Body of pancreas (tissue), 4 donors: ENCODE measurements around the gene DDIT4L. TPM values are rescaled to one million over a fixed set of nuclear protein-coding genes. Genes with fewer than 3 reads are reported as not detected.

Experiments
- ATAC-seq: fragments of 150-250 bp; one replicate; pipeline ENCODE4 v1.9.1; 2016
- DNase-seq, 4 donors: peaks; one replicate each; pipeline ENCODE4 v3.0.0-alpha.2; 2019
- H3K27ac ChIP-seq, 4 donors: fragments of 200-600 bp; sonication (generic); 1 replicate in 3 of 4; 2 replicates in 1 of 4; pipeline versions ENCODE4 v1.5.1 to v1.6.1; 2016 to 2019; ENCODE audit warnings: mild to moderate bottlenecking in 1 of 4, mixed read lengths in 1 of 4, moderate library complexity in 1 of 4
- H3K27me3 ChIP-seq, 2 donors: fragments of 200-600 bp; sonication (generic); one replicate each; pipeline ENCODE4 v1.6.0; 2016; ENCODE audit warnings: mild to moderate bottlenecking in 1 of 2
- H3K36me3 ChIP-seq, 2 donors: fragments of 200-600 bp; sonication (generic); replicated peaks in 1 of 2; 2 replicates each; pipeline ENCODE4 v1.5.1; 2016; ENCODE audit warnings: low read depth in 2 of 2; ENCODE audit not compliant: insufficient read depth in 1 of 2
- H3K4me1 ChIP-seq: fragments of 200-600 bp; sonication (generic); one replicate; pipeline ENCODE4 v1.6.0; 2016
- H3K4me3 ChIP-seq, 2 donors: fragments of 200-600 bp; sonication (generic); 1 replicate in 1 of 2; 2 replicates in 1 of 2; pipeline ENCODE4 v1.5.1; 2016 to 2019
- H3K9me3 ChIP-seq, 3 donors: fragments of 200-600 bp; sonication (generic); 1 replicate in 2 of 3; 2 replicates in 1 of 3; pipeline ENCODE4 v1.5.1; 2016
- CTCF ChIP-seq, 7 experiments: fragments of 450-650 bp in 4 of 7; fragments of 200-600 bp in 3 of 7; sonication (generic) in 3 of 7; IDR thresholded peaks; one replicate each; pipeline ENCODE4 v1.5.1; 2016 to 2019; ENCODE audit warnings: antibody characterized with exemption in 7 of 7
- POLR2A ChIP-seq, 3 donors: fragments of 450-650 bp; IDR thresholded peaks; one replicate each; pipeline ENCODE4 v1.6.1; 2016; ENCODE audit warnings: antibody characterized with exemption in 3 of 3, mild to moderate bottlenecking in 2 of 3
- WGBS, 2 donors: methylation state at CpG; one replicate each; pipeline ENCODE4 v1.1.5; 2017; 5-methylcytosine and 5-hydroxymethylcytosine counted together
- intact Hi-C: fragments of 100-400 bp; cut with DNase I; formaldehyde crosslinking; loops from one replicate; pipeline ENCODE4 v1.15.1; 2023
- total RNA-seq, 2 donors: library from RNA; depleted of rRNA; stranded (reverse); fragments of >200 nt; gene quantifications; one replicate each; pipeline ENCODE4 v1.1.0, GENCODE V29; 2016

DDIT4L gene
- total RNA-seq, 2 donors from 2014 or later, result 1.0 TPM; not detected in 1

GRCh38 chr4:100168521-100168920 is 21.7 kb downstream of the DDIT4L start:
- H3K4me3 ChIP-seq, result no peak overlapping the region
- intact Hi-C loops, result no loop called here
- no peak for TF ChIP-seq POLR2A (IDR thresholded peaks at IDR 0.05)
- no peak for TF ChIP-seq CTCF (IDR thresholded peaks at IDR 0.05)
- H3K9me3 ChIP-seq, result no peaks in the 10 kb centered on the region
- no peaks in the 10 kb centered on the region for H3K4me1 ChIP-seq
- no peak for DNase-seq
- H3K27ac ChIP-seq, result no peak overlapping the region
- no peaks in the 10 kb centered on the region for H3K27me3 ChIP-seq
- 34 to 40% methylated on average over 5 of the region's 5 CpGs for WGBS, 2 donors
- no peak for ATAC-seq
- no peaks in the 10 kb centered on the region for H3K36me3 ChIP-seq

GRCh38 chr4:100166297-100167039 is 23.8 kb downstream of the DDIT4L start:
- H3K4me1 ChIP-seq, result no peaks in the 10 kb centered on the region
- intact Hi-C loops, result no loop called here
- ATAC-seq, result no peak
- H3K27me3 ChIP-seq, result no peaks in the 10 kb centered on the region
- no peak for TF ChIP-seq POLR2A (IDR thresholded peaks at IDR 0.05)
- TF ChIP-seq CTCF (IDR thresholded peaks at IDR 0.05), result no peak
- H3K36me3 ChIP-seq, result no peaks in the 10 kb centered on the region
- WGBS, 2 donors, result 73 to 79% methylated on average over 8 of the region's 8 CpGs
- no peak overlapping the region for H3K4me3 ChIP-seq
- peaks cover 0 to 5% (median 0%) of the 10 kb centered on the region in 3 donors for H3K9me3 ChIP-seq
- no peak for DNase-seq
- no peak overlapping the region for H3K27ac ChIP-seq

GRCh38 chr4:100165809-100166208 is 24.5 kb downstream of the DDIT4L start:
- Histone ChIP-seq H3K27me3 (no peaks in the 10 kb centered on the region), H3K36me3 (no peaks in the 10 kb centered on the region), H3K27ac (no peak overlapping the region), H3K4me3 (no peak overlapping the region), H3K4me1 (no peaks in the 10 kb centered on the region), H3K9me3 (peaks cover 0 to 5% (median 0%) of the 10 kb centered on the region in 3 donors)
- WGBS, 2 donors, result 46 to 57% methylated on average over 1 of the region's 1 CpG
- TF ChIP-seq CTCF (IDR thresholded peaks at IDR 0.05), result no peak
- TF ChIP-seq POLR2A (IDR thresholded peaks at IDR 0.05), result no peak
- DNase-seq, result no peak
- no peak for ATAC-seq
- intact Hi-C loops, result no loop called here

- peaks cover 0 to 5% (median 0%) of the 10 kb centered on the region in 3 donors for H3K9me3 ChIP-seq
- H3K4me3 ChIP-seq, result no peak overlapping the region
- no peaks in the 10 kb centered on the region for H3K36me3 ChIP-seq
- no peak overlapping the region for H3K27ac ChIP-seq
- no peaks in the 10 kb centered on the region for H3K27me3 ChIP-seq
- WGBS, 2 donors, result 28 to 49% methylated on average over 6 of the region's 6 CpGs
- no peaks in the 10 kb centered on the region for H3K4me1 ChIP-seq
- intact Hi-C loops, result no loop called here
- ATAC-seq (no peak), DNase-seq (no peak)
- TF ChIP-seq CTCF (IDR thresholded peaks at IDR 0.05), result no peak
- TF ChIP-seq POLR2A (IDR thresholded peaks at IDR 0.05), result no peak
Observed at GRCh38 chr4:100164808-100165760, 25.2 kb downstream of the DDIT4L start.
